EH (cell line): ENCODE measurements around the gene PTPN20.

ENCODE experiments used
- DNase-seq: peaks from one replicate; pipeline ENCODE4 v3.0.0-alpha.2; 2015; ENCODE audit warnings: low read depth

The PTPN20 gene

GRCh38 chr10:47035171-47035818 lies 124.1 kb downstream of the PTPN20 start:
- no peak for DNase-seq

DNA sequence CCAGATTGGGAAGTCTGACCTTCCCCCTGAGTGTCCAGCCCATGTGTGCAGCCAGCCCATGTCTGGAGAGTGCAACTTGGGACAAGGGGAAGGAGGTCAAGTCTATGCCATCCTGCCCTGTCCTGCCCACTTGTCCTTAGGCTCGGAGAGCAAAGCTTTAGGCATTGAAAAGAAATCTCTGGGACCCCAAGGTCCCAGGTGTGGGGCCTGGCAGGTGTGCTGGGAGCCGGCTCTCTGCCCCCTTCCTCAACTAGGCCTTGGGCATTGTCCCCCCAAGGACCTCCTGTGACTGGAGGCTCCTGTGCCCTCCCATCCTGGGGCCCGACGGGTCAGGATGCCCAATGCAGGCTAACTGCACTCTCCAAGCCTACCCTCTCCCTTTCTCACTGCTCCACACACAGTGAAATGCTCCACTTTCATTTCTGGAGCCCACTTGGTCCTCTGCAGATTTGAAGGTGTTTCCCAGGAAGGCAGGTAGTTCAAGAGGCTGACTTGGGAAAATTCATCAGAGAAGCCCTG lies 124.7 kb downstream of the PTPN20 start:
- no peak for DNase-seq

- no peak for DNase-seq
These were observed 125.5 kb downstream of the PTPN20 start for GRCh38 chr10:47036771-47037170.

DNA sequence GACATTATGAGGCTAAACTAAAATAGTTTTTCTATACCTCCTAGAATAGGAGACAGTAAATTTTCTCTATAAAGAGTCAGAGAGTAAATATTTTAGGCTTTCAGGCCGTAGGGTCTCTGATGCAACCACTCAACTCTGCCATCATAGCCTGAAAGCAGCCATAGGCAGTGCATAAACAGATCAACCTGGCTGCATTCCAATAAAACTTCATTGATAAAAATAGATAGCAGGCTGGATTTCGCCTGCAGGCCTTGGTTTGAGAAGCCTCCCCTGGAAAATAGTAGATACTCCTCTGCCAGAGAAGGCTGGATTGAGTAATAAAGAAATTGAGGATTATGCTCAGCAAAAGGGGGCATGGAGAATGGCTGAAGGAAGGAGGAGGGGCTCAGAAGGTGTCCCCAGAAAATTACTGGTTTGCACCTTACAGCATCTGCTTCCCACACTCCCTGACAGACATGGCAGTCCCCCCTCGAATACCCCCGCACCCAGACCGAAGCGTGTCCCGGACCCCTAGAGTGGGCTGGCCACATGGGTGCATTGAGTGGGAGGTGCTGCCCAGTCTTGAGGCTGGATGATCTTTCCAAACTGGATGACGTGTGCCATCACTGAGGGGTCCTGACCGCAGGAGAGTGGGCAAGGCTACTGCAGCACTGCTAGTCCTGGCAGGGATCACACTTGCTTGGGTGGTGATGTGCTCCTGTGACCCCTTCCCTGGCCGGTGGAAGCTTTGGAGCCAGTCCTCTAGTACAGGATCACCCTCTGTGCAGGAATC lies 126.6 kb downstream of the PTPN20 start:
- peak; percentile 13 for DNase-seq

DNA sequence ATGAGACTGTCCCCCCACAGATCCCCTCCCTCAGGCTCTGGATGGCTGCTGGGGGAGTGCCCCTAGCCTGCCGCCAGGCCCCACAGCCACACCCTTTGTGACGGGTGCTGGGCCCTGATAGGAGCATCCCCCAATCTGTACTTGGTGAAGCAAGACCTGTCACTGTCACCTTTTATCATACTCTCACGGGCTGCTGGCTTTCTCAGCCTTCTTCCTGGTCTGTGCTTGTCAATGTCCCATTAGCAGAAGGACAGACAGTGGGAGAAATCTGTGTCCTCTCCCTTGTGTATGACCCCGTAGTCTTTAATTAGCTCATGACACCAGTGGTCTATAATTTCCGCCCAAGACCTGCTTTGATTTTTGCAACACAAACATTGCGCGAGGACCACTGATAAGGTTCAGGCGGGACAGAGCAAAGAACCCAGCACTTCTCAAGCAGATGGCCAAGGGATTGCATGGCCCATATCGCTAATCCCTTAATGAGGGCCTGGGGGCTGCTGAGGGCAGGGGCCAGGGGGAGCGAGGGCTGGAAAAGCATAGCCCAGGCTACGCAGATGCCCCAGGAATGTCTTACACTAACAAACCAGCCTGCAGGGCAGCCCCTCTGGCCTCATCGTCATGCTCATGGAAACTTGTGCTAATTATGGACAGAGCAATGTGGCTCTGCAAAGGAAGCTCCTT lies 127.8 kb downstream of the PTPN20 start:
- DNase-seq, result no peak

GRCh38 chr10:47039562-47039913 lies 128.3 kb downstream of the PTPN20 start:
- DNase-seq, result no peak

GRCh38 chr10:47040041-47040491 lies 128.8 kb downstream of the PTPN20 start:
- no peak for DNase-seq

- no peak for DNase-seq
These were observed 129.5 kb downstream of the PTPN20 start for GRCh38 chr10:47040681-47041080.

DNA sequence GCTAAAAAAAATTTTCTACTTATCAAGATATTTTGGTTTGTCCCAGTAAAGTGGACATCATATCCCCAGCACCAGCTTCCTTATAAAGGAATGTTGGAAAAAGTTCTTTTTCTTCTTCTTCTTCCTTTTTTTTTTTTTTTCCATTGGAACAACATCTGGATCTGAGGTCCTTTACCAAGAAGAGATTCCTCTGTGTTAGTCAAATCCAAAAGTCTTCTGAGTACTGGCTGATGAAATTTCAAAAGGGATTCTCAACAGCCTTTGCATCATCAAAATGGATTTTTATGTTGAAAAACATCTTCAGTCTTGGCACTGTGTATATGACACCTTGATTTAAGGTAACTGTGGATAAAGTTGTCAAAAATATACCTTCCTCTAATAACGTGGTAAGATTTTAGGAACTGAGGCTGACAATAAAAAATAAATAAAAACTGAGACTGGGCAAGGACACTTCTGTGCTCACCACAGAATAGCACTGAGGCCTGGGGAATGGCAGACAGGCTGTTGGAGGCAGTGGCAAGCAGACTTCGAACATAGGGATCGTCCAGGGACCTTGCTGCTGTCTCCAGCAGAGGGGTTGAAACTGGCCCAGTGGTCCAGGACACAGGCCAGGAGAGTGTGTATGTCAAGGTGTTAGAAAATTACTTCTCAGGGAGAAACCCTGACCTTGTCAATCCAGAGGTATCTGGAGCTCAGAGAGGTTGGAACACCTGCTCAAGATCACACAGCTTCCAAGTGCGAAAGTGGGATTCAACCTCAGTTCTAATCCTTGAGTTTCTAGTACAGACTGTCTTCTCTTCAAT lies 130.4 kb downstream of the PTPN20 start:
- no peak for DNase-seq

- DNase-seq, result no peak
These were observed 130.9 kb downstream of the PTPN20 start for GRCh38 chr10:47042199-47042473.

GRCh38 chr10:47042780-47043750 lies 131.8 kb downstream of the PTPN20 start:
- no peak for DNase-seq

GRCh38 chr10:47043928-47044538 lies 132.8 kb downstream of the PTPN20 start:
- DNase-seq, result no peak

DNA sequence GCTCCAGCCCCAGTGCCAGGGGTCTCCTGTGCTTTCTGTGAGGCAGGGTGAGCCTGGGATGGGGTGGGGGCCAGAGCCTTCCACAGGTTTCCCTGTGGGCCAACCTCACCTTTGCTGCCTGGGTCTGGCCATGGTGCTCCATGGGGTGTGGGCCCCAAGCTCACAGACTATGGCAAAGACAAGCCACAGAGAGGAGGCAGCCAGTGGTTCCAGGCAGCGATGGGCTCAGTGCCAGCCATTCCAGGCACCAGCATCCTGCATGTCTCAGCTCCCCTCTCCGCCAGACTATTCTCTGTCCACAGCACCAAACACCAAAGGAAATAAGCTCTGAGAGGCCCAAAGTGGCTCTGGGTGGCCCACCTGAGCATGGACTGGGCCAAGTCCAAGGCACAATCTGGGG lies 133.5 kb downstream of the PTPN20 start:
- peak; percentile 14 for DNase-seq

DNA sequence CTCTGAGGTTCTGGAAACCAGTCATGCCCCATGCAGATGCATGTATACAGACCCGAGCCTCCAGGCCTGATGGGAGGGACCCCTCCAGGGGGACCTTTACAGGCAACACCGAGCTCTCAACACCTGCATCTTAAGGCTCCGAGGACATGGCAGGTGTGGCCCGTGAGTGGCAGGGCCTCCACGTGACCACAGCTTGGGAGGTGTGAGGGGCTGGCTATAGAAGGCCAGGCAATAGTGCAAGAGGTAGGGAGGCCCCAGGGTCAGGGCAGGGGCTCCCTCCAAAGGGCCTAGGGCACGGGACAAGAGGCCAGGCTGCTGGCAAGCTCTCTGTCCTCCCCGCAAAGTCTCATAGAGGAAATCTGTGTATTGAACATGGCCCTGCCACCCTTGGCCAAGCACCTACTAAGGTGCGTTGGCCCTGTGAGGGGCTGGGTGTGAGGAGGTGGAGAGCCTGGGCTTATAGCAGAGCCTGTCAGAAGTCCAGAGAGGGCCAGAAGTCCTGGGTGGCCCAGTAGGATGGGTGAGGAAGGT lies 134.2 kb downstream of the PTPN20 start:
- DNase-seq, result no peak

DNA sequence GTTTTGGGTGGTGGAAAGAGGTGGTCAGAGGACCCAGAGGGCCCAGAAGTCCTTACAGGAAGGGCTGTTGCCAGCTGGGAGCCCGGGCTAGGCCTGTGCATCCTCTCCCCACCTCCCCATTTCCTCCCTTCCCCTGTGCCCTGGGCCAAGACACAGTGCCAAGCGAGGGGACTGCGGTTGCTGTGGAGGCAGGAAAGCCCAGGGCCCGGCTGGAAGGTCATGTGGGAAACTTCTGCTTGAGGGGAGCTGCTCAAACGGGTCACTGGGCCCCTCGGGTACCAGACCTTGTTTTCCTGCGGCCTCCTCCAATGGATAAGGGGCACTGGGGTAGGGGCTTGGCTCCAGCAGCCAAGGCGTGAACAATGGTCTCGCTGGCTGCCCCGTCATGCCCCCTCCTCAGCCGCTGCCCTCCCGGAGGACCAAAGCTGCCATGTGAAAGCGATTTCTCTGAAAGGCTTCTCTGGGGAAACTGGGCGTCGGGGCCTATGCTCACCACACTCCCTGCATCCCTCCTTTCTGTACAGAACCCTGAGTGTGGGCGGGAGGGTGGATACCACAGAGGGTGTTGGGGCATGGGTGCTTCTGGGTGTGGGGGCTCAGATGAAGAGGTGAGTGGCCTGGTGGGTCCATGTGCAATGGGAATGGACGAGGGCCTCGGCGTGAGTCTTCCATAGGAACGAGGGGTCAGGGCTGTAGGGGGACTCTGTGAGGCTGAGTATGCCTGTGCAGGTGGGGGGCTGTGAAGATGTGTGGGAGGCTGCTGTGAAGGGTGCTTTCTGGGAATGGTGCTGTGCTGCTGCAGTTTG lies 135.3 kb downstream of the PTPN20 start:
- no peak for DNase-seq

GRCh38 chr10:47047127-47047504 lies 135.9 kb downstream of the PTPN20 start:
- DNase-seq, result no peak

GRCh38 chr10:47047577-47048525 lies 136.6 kb downstream of the PTPN20 start:
- DNase-seq, result peak; percentile 74

DNA sequence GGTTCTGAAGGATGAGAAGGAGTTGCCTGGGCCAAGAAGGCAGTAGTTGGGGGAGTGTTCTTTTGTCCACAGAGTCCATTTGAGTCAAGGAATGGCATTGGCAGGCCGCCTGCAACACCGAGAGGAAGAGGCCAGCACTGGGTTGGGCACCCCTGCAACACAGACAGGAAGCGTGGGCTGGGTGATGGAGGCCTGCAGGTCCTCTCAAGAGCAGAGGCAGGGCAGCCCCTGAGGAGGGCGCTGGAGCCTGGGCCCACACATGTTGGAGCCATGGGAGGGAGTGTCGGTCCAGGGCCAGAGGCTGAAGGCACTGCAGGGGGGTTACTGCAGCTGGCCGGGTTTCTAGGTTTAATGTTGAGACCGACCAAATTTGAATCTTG lies 137.3 kb downstream of the PTPN20 start:
- peak; percentile 18 for DNase-seq
